ENCODE measurements around the gene TOM1L2. TPM values are rescaled to one million over a fixed set of nuclear protein-coding genes. Genes with fewer than 3 reads are reported as not detected.

The TOM1L2 gene
- total and polyA plus RNA-seq, 2 donors (not counting 1 experiment from before 2014, with no cell fraction given), result 33.9 to 35.9 TPM

DNA sequence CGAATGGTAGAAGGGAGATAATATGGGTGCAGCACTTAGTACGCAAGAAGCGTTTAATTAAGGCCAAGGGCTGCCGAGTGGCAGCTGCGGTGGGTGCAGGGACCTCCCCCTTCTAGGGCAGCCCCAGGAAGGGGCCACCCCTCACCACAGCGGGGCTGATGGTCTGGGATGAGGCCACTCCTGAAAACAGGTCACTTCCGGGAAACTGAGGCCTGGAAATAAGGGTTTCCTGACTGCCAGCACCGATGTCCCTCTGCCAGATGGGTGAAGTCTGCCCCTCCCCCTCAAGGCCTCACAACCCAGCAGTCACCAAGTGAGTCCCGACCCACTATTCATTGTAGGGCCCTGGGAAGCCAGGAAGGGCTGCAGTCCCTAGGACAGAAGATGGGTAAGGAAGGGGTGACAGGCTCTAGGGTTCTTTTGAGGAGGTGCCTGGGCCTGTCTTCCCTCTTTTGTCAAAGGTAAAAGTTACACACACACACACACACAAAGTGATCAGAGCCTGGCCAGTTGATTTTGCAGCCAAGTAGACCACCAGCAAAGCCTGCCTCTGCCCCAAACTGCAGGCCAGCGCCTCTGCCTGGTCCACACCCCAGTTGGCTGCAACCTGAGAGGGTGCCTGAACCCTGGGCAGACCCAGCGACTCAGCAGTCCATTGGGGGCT is 147.9 kb downstream of the TOM1L2 start:
- DNase-seq (ENCODE audit: low read depth in 2 of 2), result no peak
- Histone ChIP-seq H3K4me1 (ENCODE audit: control insufficient read depth, extremely low read depth, insufficient read depth, low read length) (peaks cover 54% of the 10 kb centered on the region), H3K79me2 (ENCODE audit: control insufficient read depth, insufficient read depth, low read length) (peaks cover 76% of the 10 kb centered on the region), H3K4me2 (ENCODE audit: extremely low read depth, insufficient read depth, low read length) (peak overlapping the region; percentile 63), H3K36me3 (ENCODE audit: control insufficient read depth, insufficient read depth, low read length) (peaks cover 15% of the 10 kb centered on the region), H4K20me1 (ENCODE audit: control insufficient read depth, extremely low read depth, insufficient read depth, low read length) (no peaks in the 10 kb centered on the region), H2AFZ (ENCODE audit: low read length) (no peak overlapping the region), H3K27me3 (ENCODE audit: control insufficient read depth, insufficient read depth, low read length) (no peaks in the 10 kb centered on the region), H3K27ac (ENCODE audit: insufficient read depth, low read length) (peak overlapping the region; percentile 79), H3K9me3 (ENCODE audit: control insufficient read depth, insufficient read depth, low read depth, low read length) (no peaks in the 10 kb centered on the region), H3K4me3 (replicated peaks in 1 of 4; ENCODE audit: control extremely low read depth in 1 of 4, insufficient read depth in 1 of 4, low read depth in 3 of 4, low read length in 4 of 4) (peak overlapping the region in 2 of 4 experiments; percentile 28 to 34), H3K9ac (ENCODE audit: insufficient read depth, low read length) (no peak overlapping the region)
- TF ChIP-seq, protein P1, sequence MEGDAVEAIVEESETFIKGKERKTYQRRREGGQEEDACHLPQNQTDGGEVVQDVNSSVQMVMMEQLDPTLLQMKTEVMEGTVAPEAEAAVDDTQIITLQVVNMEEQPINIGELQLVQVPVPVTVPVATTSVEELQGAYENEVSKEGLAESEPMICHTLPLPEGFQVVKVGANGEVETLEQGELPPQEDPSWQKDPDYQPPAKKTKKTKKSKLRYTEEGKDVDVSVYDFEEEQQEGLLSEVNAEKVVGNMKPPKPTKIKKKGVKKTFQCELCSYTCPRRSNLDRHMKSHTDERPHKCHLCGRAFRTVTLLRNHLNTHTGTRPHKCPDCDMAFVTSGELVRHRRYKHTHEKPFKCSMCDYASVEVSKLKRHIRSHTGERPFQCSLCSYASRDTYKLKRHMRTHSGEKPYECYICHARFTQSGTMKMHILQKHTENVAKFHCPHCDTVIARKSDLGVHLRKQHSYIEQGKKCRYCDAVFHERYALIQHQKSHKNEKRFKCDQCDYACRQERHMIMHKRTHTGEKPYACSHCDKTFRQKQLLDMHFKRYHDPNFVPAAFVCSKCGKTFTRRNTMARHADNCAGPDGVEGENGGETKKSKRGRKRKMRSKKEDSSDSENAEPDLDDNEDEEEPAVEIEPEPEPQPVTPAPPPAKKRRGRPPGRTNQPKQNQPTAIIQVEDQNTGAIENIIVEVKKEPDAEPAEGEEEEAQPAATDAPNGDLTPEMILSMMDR (conservative IDR thresholded peaks at IDR 0.05 in 1 of 2, IDR thresholded peaks at IDR 0.05 in 1 of 2; ENCODE audit: low read depth in 1 of 2, low read length in 2 of 2), result no peak
- no peak for TF ChIP-seq EZH2 (IDR thresholded peaks at IDR 0.05; ENCODE audit: low read length, missing control alignments)

DNA sequence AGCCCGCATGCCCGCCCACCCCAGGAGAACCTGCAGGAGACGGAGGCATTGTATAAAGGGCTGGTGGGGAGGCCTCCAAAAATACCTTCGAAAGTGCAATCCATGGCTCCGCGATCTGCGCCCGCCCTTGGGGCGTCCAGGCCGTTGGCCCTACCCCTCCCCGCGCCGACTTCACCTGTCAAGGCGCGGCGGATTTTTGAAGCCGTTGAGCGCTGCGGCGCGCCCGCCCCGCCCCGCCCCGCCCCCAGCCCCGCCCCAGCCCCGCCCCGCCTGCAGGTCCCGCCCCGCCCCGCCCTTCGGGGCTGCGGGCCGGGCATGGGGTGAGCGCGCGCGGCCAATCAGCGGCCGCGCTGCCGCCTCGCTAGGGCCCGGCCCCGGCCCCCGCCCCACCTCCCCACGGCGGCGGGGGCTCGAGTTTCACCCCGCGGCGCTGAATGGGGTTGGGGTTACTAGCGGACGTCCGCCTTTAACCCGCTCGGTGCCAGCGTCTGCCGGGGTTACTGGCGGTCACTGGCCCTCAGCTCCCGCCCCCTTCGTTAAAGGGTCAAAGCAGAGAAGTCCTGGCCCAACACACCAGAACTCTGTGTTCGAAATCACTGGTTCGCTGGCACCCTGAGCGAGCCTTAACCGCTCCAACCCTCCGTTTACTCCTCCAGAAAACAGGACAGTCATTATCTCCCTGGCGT is 148.6 kb downstream of the TOM1L2 start:
- Histone ChIP-seq H3K36me3 (ENCODE audit: control insufficient read depth, insufficient read depth, low read length) (peaks cover 21% of the 10 kb centered on the region), H3K79me2 (ENCODE audit: control insufficient read depth, insufficient read depth, low read length) (peaks cover 75% of the 10 kb centered on the region), H3K27me3 (ENCODE audit: control insufficient read depth, insufficient read depth, low read length) (no peaks in the 10 kb centered on the region), H2AFZ (ENCODE audit: low read length) (no peak overlapping the region), H3K9ac (ENCODE audit: insufficient read depth, low read length) (peak overlapping the region; percentile 32), H4K20me1 (ENCODE audit: control insufficient read depth, extremely low read depth, insufficient read depth, low read length) (no peaks in the 10 kb centered on the region), H3K4me3 (replicated peaks in 1 of 4; ENCODE audit: control extremely low read depth in 1 of 4, insufficient read depth in 1 of 4, low read depth in 3 of 4, low read length in 4 of 4) (peak overlapping the region; percentile 52 to 80 (median 65)), H3K27ac (ENCODE audit: insufficient read depth, low read length) (peak overlapping the region; percentile 79), H3K4me1 (ENCODE audit: control insufficient read depth, extremely low read depth, insufficient read depth, low read length) (peaks cover 54% of the 10 kb centered on the region), H3K4me2 (ENCODE audit: extremely low read depth, insufficient read depth, low read length) (peak overlapping the region; percentile 98), H3K9me3 (ENCODE audit: control insufficient read depth, insufficient read depth, low read depth, low read length) (no peaks in the 10 kb centered on the region)
- TF ChIP-seq, protein P1 (conservative IDR thresholded peaks at IDR 0.05 in 1 of 2, IDR thresholded peaks at IDR 0.05 in 1 of 2; ENCODE audit: low read depth in 1 of 2, low read length in 2 of 2), result no peak
- no peak for TF ChIP-seq EZH2 (IDR thresholded peaks at IDR 0.05; ENCODE audit: low read length, missing control alignments)
- peak; percentile 73 to 74 for DNase-seq (ENCODE audit: low read depth in 2 of 2)

DNA sequence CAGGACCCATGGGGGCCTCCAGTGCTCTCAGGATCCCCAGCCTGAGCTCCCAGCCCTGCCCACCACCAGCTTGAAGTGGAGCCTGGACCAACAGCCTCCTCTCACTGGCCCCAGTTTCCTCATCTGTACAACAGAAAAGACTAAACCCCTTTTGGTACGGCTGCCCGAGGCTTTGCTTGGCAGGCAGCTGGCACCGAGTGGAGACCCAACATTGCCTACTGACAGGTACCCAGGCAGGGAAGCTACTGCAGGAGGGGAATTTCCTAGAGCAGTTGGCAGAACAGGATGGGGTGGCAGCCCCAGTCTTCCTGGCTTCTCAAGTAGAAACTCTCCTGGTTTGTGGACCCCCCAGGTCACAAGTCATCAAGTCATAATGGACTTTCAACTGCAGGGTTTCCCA is 149.6 kb downstream of the TOM1L2 start:
- no peak for DNase-seq (ENCODE audit: low read depth in 2 of 2)
- no peak for TF ChIP-seq EZH2 (IDR thresholded peaks at IDR 0.05; ENCODE audit: low read length, missing control alignments)
- TF ChIP-seq, protein P1 (conservative IDR thresholded peaks at IDR 0.05 in 1 of 2, IDR thresholded peaks at IDR 0.05 in 1 of 2; ENCODE audit: low read depth in 1 of 2, low read length in 2 of 2), result no peak
- Histone ChIP-seq H3K27ac (ENCODE audit: insufficient read depth, low read length) (peak overlapping the region; percentile 69), H3K79me2 (ENCODE audit: control insufficient read depth, insufficient read depth, low read length) (peaks cover 66% of the 10 kb centered on the region), H3K4me3 (replicated peaks in 1 of 4; ENCODE audit: control extremely low read depth in 1 of 4, insufficient read depth in 1 of 4, low read depth in 3 of 4, low read length in 4 of 4) (peak overlapping the region; percentile 52 to 80 (median 65)), H3K4me2 (ENCODE audit: extremely low read depth, insufficient read depth, low read length) (peak overlapping the region; percentile 98), H2AFZ (ENCODE audit: low read length) (no peak overlapping the region), H4K20me1 (ENCODE audit: control insufficient read depth, extremely low read depth, insufficient read depth, low read length) (no peaks in the 10 kb centered on the region), H3K27me3 (ENCODE audit: control insufficient read depth, insufficient read depth, low read length) (no peaks in the 10 kb centered on the region), H3K9me3 (ENCODE audit: control insufficient read depth, insufficient read depth, low read depth, low read length) (no peaks in the 10 kb centered on the region), H3K36me3 (ENCODE audit: control insufficient read depth, insufficient read depth, low read length) (peaks cover 26% of the 10 kb centered on the region), H3K9ac (ENCODE audit: insufficient read depth, low read length) (peak overlapping the region; percentile 36), H3K4me1 (ENCODE audit: control insufficient read depth, extremely low read depth, insufficient read depth, low read length) (peaks cover 54% of the 10 kb centered on the region)

Measured in fibroblast of lung (primary cell).